ENCODE data around the gene AGMAT. TPM values are rescaled to one million over a fixed set of nuclear protein-coding genes. Genes with fewer than 3 reads are reported as not detected.

The AGMAT gene

DNA sequence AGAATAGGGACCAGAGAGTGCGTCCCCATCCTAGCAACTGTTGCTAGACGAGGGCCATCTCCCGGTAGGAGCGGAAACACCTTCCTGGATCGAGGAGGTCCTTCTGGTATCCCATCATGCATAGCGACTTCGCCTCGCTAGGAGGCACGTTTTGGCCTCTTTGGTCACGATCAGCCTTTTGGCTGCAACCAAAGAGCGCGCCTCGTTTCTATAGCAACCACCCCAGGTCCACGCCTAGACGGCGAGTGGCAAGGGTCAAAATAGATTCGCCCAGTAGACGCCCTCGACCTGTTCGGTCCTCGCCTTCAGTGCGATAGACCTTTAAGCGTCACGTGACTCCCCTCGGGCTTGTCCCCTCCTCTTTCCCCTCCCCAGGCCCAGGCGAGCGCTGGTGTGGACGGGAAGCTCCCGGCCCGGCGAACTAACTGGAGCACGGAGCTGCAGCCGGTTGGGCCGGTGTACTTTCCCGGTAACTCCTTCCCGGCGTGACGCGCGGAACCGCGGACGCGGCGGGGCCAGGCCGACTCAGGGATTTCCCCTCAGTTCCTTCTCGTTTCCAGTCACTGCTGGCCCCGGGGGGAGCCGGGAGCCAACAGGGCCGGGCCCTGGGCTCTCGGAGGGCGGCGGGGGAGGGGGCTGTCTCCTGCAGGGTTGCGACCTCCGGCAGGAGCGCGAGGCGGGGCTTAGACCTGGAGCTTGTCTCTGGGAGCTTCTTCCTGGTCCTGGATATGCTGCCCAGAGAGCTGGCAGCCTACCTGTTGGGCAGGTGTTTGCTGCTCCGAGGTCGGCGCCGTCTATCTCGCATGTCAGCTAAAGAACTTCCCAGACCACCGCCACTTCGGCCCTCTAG is 58.1 kb downstream of the AGMAT start, which contains the start of gene DNAJC16:
DNAJC16 (plus strand) TSS at position 359 of the 850 bp plus-strand sequence. CDS start 2,258 bp downstream, outside the sequence.
- no peaks in the 10 kb centered on the region for H3K36me3 ChIP-seq (ENCODE audit: insufficient read depth, low read length)
- H3K4me2 ChIP-seq (ENCODE audit: low read length): peak within 1 kb of the TSS; percentile 84
- no peaks in the 10 kb centered on the region for H3K27me3 ChIP-seq (ENCODE audit: control insufficient read depth, insufficient read depth, low read length)
- H3K9ac ChIP-seq (ENCODE audit: low read depth, low read length): peak within 1 kb of the TSS; percentile 89
- H3K9me3 ChIP-seq (replicated peaks; ENCODE audit: low read length): no peaks in the 10 kb centered on the region
- peaks cover 17% of the 10 kb centered on the region for H3K4me1 ChIP-seq (ENCODE audit: control insufficient read depth, insufficient read depth, low read length)
- peak within 1 kb of the TSS; percentile 89 for H3K4me3 ChIP-seq (ENCODE audit: low read length)

DNA sequence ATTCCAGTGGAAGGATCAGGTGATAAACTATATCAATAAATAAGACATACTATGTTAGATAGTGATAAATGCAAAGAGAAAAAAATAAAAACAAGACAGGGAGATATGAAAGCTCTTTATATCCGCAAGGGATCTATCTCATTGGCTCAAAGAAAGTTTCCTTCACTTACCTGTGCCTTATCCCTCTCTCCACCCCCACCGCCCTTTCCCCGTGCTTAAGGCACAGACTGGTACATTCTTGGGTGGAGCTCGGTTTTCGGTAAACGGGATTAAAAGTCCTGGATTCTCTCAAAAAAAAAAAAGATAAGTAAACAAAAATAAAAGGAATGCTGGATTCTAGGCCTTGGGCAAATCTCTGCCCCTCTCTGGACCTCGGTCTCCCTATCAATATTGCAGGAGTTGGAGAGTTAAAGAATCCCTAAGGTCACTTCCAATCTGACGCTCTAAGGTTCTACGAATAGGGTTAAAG is 58.8 kb downstream of the AGMAT start:
- H3K4me1 ChIP-seq (ENCODE audit: control insufficient read depth, insufficient read depth, low read length): peaks cover 17% of the 10 kb centered on the region
- H3K4me3 ChIP-seq (ENCODE audit: low read length): peak overlapping the region; percentile 89
- no peaks in the 10 kb centered on the region for H3K9me3 ChIP-seq (replicated peaks; ENCODE audit: low read length)
- peak overlapping the region; percentile 63 for H3K9ac ChIP-seq (ENCODE audit: low read depth, low read length)
- no peaks in the 10 kb centered on the region for H3K36me3 ChIP-seq (ENCODE audit: insufficient read depth, low read length)
- peak overlapping the region; percentile 81 for H3K4me2 ChIP-seq (ENCODE audit: low read length)
- no peaks in the 10 kb centered on the region for H3K27me3 ChIP-seq (ENCODE audit: control insufficient read depth, insufficient read depth, low read length)

DNA sequence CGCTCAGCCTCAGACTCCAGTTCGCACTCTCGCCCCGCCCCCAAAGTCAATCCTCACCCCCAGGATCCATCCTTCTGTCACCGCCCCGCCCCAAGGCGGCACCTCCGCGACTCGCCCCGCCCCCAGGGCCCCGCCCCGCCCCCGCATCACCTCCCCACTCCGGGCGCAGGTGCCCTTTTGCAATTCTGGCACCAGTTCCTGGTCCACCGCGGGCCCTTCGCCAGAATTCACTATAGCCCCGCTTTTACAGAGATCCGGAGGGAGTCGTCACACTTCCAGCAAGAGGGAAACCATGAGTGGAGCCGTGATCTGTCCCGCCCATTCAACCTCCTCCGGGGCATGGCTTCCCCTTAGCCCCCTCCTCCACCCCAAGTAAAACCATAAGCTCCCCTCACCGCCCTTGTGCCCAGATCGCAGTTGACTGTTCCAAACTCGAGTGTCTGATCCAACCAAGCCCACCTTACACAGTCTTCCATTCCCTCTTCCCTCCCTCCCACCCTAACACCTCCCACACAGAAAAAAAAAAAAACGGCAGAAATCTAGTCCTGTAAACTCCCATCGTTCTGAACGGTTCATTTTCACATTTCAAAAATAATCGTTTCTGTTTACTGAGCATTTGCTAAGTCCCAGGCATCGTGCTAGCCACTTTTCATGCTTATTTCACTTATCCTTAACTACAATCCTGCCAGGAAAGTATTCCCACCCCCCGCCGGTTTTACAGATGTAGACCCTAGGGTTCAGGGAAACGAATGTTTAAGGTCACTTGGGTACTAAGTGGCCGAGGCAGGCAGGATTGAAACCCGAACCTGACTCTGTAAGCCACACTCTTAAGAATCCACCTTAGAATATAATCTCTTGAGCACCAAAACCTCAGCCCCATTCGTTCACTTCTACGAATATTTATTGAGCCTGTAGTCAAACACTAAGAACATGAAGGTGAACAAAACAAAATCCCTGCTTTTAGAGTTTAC is 59.5 kb downstream of the AGMAT start:
- Histone ChIP-seq H3K4me1 (ENCODE audit: control insufficient read depth, insufficient read depth, low read length) (peaks cover 17% of the 10 kb centered on the region), H3K9me3 (replicated peaks; ENCODE audit: low read length) (no peaks in the 10 kb centered on the region), H3K27me3 (ENCODE audit: control insufficient read depth, insufficient read depth, low read length) (no peaks in the 10 kb centered on the region), H3K36me3 (ENCODE audit: insufficient read depth, low read length) (no peaks in the 10 kb centered on the region), H3K4me2 (ENCODE audit: low read length) (peak overlapping the region; percentile 81), H3K9ac (ENCODE audit: low read depth, low read length) (peak overlapping the region; percentile 63), H3K4me3 (ENCODE audit: low read length) (peak overlapping the region; percentile 89)

DNA sequence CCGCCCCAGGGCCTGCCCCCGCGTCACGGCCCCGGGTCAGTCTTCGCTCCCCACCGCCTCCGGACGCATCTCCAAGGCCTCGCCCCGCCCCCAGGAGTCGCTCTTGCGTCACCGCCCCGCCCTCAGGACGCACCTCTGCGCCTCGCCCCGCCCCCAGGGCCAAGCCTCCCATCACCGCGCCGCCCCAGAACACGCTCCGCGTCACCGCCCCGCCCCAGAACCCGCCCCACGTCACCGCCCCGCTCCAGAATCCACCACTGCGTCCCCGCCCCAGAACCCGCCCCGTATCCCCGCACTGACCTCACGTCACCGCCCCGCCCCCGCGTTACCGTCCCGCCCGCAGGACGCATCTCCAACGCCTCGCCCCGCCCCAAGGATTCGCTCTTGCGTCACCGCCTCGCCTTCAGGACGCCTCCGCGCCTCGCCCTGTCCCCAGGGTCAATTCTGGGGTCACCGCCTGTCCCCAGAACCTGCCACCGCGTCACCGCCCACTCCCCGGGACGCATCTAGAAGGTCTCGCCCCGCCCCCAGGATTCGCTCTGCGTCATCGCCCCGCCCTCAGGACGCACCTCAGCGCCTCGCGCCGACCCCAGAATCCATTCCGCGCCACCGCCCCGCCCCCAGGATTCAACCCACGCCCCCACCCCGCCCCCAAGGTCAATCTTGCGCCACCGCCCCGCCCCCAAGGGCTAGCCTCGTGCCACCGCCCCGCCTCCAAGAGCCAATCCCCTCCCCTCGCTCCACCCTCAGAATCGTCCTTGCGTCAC is 60.4 kb downstream of the AGMAT start:
- no peaks in the 10 kb centered on the region for H3K27me3 ChIP-seq (ENCODE audit: control insufficient read depth, insufficient read depth, low read length)
- H3K9me3 ChIP-seq (replicated peaks; ENCODE audit: low read length): no peaks in the 10 kb centered on the region
- H3K4me2 ChIP-seq (ENCODE audit: low read length): peak overlapping the region; percentile 80
- H3K9ac ChIP-seq (ENCODE audit: low read depth, low read length): peak overlapping the region; percentile 91
- no peaks in the 10 kb centered on the region for H3K36me3 ChIP-seq (ENCODE audit: insufficient read depth, low read length)
- peak overlapping the region; percentile 92 for H3K4me3 ChIP-seq (ENCODE audit: low read length)
- H3K4me1 ChIP-seq (ENCODE audit: control insufficient read depth, insufficient read depth, low read length): peaks cover 17% of the 10 kb centered on the region

DNA sequence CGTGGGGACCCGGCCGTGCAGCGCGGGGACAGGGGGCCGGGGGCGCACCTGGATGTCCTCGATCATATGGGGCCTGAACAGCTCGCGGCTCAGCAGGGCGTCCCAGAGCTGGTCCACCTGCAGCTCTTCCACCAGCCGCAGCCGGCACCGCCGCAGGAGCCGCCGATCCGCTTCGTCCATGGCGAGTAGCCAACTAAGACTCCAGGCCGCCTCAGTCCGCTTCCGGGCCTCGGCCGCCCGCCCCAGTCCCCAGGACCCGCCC is 60.9 kb downstream of the AGMAT start, which contains the start of gene CASP9:
CASP9 (minus strand) TSS at position 195 of the 262 bp plus-strand sequence; CDS start at position 180, 15 bp downstream.
- Histone ChIP-seq H3K9ac (ENCODE audit: low read depth, low read length) (peak within 1 kb of the TSS; percentile 91), H3K9me3 (replicated peaks; ENCODE audit: low read length) (no peaks in the 10 kb centered on the region), H3K27me3 (ENCODE audit: control insufficient read depth, insufficient read depth, low read length) (no peaks in the 10 kb centered on the region), H3K4me3 (ENCODE audit: low read length) (peak within 1 kb of the TSS; percentile 92), H3K4me1 (ENCODE audit: control insufficient read depth, insufficient read depth, low read length) (peaks cover 17% of the 10 kb centered on the region), H3K4me2 (ENCODE audit: low read length) (peak within 1 kb of the TSS; percentile 81), H3K36me3 (ENCODE audit: insufficient read depth, low read length) (no peaks in the 10 kb centered on the region)

DNA sequence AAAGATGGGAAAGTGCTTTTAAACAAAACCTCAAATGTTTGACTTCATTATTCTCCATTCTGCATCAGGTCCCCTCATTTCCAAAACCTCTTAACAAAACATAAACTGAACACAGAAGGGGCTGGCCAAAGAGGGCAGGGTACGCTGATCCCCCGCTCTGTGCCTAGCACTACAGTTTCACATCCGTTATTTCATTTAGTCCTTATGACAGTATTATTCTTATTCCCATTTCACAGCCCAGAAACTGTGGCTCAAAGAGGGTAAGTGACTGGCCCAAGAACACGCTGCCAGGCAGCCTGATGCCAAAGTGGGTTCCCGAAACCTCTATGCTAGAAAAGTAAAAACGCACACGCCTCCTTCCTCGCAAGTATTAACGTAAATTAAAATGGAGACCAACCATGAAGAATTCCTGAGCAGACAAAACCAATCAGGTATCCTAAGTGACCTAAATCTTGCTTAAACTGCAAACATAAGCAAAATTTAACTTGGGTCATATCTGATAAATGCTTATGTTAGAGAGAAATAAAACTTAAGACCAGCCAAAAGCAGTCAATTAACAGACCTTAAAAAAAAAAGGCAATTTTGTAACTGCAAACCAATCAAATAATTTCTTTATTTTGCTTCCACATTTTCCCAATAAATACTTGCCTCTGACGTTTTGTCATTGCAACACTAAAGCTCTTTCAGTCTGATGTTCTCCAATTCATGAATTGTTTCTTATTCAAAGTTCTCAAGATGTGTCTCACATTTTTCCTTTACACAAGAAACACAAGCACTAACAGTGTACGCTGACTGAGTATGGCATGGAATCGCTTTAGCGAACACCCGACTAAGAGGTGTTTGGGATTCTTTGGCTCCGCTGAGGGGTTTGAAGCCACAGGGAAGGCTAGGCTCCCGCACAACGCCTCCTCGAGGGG is 61.5 kb downstream of the AGMAT start:
- Histone ChIP-seq H3K36me3 (ENCODE audit: insufficient read depth, low read length) (no peaks in the 10 kb centered on the region), H3K4me2 (ENCODE audit: low read length) (peak overlapping the region; percentile 71), H3K27me3 (ENCODE audit: control insufficient read depth, insufficient read depth, low read length) (no peaks in the 10 kb centered on the region), H3K4me1 (ENCODE audit: control insufficient read depth, insufficient read depth, low read length) (peaks cover 17% of the 10 kb centered on the region), H3K4me3 (ENCODE audit: low read length) (peak overlapping the region; percentile 70), H3K9me3 (replicated peaks; ENCODE audit: low read length) (no peaks in the 10 kb centered on the region), H3K9ac (ENCODE audit: low read depth, low read length) (peak overlapping the region; percentile 73)

DNA sequence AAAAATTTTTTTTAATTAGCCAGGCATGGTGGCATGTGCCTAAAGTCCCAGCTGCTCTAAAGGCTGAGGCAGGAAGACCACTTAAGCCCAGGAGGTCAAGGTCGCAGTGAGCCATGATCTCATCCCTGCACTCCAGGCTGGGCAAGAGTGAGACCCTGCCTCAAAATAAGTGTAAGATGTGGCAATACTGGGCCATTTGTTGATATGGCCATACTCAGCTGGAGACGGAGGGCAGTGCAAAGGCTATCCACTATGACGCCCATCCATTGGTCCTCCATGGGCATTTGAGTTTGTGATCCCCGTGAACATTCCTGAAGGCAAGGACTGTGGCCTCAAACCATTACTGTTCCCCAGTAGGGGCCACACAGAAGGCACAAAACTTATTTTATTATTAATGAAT is 62.3 kb downstream of the AGMAT start:
- H3K4me3 ChIP-seq (ENCODE audit: low read length): no peak overlapping the region
- H3K27me3 ChIP-seq (ENCODE audit: control insufficient read depth, insufficient read depth, low read length): no peaks in the 10 kb centered on the region
- H3K4me1 ChIP-seq (ENCODE audit: control insufficient read depth, insufficient read depth, low read length): peaks cover 11% of the 10 kb centered on the region
- no peaks in the 10 kb centered on the region for H3K36me3 ChIP-seq (ENCODE audit: insufficient read depth, low read length)
- no peaks in the 10 kb centered on the region for H3K9me3 ChIP-seq (replicated peaks; ENCODE audit: low read length)
- H3K4me2 ChIP-seq (ENCODE audit: low read length): no peak overlapping the region
- no peak overlapping the region for H3K9ac ChIP-seq (ENCODE audit: low read depth, low read length)

Small RNA genes lying within 50 kb of the gene (small RNA-seq; reads per million reads assigned to genes)
- gene CD24P1 (not detected), gene RNU7-179P (not detected), gene SCARNA21B (0.77 reads per million, percentile 14 among the genes with 10 or more reads in this experiment)

All from skeletal muscle satellite cell (primary cell).